KOPT-K1 (cell line): ENCODE results near the gene TMEM154.

Experiments
- H3K27ac ChIP-seq: fragments of 200-600 bp; sonication (generic); 2 replicates; pipeline ENCODE4 v1.5.1; 2016; ENCODE audit warnings: antibody characterized with exemption, mild to moderate bottlenecking, low read depth, low read length; ENCODE audit not compliant: poor library complexity, severe bottlenecking
- H3K36me3 ChIP-seq: fragments of 200-600 bp; sonication (generic); 2 replicates; pipeline ENCODE4 v1.5.1; 2017; ENCODE audit warnings: antibody characterized with exemption, mild to moderate bottlenecking, low read length, moderate library complexity; ENCODE audit not compliant: insufficient read depth
- H3K9me3 ChIP-seq: fragments of 200-600 bp; sonication (generic); 2 replicates; pipeline ENCODE4 v1.5.1; 2017; ENCODE audit warnings: antibody characterized with exemption, low read length, mild to moderate bottlenecking; ENCODE audit not compliant: insufficient read depth, poor library complexity, severe bottlenecking

TMEM154 gene

DNA sequence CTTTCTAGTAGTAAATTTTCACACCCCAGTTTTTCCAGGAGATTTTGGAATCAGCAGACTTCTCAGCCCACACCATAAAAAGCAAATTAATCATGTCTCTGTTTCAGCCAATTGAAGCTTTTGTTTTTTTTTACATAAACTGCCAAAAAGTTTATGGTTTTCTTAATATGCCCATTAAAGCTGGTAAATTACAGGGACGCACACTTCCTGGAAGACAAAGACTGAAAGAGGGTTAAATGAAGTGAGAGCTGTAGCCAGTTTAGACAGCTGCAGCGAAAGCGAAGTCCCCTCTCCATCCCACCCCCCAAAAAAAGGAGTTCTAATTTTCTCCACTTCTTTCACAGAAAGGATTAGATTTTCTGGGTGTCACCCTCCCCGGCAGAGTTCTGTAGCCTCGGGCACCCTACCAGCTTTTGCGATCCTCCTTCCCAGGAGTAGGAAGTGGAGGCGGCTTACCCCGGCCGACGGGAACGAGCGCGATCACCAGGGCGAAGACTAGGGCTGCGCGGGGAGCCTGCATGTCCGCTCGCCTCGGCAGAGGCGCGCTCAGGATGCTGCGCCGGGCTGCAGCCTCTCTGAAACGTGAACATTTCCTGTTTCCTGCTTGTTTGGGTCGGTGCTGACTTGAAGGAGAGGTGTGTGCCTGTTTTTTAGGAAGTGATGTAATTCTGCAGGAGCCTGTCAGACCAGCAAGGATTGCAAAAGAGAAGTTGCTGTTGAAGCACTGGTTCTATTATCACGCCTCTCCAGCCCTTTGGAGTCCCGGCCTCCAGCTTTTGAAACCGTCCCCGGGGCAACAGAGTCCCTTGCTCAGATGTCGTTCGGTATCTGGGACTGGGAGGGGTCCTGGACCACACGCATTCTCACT lies at the start of gene TMEM154:
Gene TMEM154 (minus strand): TSS at position 584 of the 868 bp plus-strand sequence. CDS start 64 bp downstream, at position 520.
- no peaks in the 10 kb centered on the region for H3K9me3 ChIP-seq
- H3K36me3 ChIP-seq, result no peaks in the 10 kb centered on the region
- peak within 1 kb of the TSS; percentile 58 for H3K27ac ChIP-seq

DNA sequence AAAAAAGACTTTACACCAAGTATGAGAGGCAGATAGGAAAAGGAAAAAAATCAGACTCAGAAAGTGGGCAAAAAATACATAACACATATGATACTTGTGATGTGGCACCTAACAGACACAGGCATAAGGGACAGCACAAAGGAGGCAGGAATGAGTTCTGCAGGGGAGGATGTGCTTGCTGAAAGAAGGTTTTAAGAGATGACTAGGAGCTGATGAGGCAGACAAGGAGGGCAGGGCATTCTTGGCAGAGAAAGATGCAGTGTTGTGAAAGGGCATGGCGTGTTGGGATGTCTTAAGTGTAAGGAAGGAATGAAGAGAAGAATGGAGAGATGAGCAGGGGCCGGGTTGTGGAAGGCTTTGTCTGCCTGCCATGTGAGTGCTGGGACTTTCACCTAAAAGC lies 49.7 kb upstream of the TMEM154 start:
- no peaks in the 10 kb centered on the region for H3K36me3 ChIP-seq
- H3K27ac ChIP-seq, result no peak overlapping the region
- peaks cover 6% of the 10 kb centered on the region for H3K9me3 ChIP-seq

GRCh38 chr4:152728343-152728742 lies 48.5 kb upstream of the TMEM154 start:
- no peak overlapping the region for H3K27ac ChIP-seq
- H3K9me3 ChIP-seq, result peaks cover 6% of the 10 kb centered on the region
- H3K36me3 ChIP-seq, result no peaks in the 10 kb centered on the region

DNA sequence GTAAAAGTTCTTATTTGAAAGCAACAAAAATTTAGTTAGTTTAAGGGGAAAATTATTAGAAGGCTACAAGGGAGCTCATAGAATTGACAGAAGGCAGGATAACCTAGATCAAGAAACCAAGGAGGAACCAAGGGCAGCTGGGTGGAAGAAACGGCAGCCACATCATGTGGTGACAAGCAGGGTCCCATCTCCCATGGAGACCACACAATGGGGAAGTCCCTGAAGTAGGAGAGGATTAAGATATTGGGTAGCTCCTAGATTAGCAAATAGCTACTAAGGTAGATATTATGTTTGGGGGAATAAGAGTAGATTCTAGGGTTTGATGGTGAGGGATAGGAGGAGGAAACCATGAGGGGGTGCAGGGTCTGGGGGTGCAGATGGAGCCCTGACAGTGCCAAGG lies 48.0 kb upstream of the TMEM154 start:
- Histone ChIP-seq H3K36me3 (no peaks in the 10 kb centered on the region), H3K9me3 (peaks cover 6% of the 10 kb centered on the region), H3K27ac (no peak overlapping the region)

- H3K9me3 ChIP-seq, result peaks cover 6% of the 10 kb centered on the region
- no peaks in the 10 kb centered on the region for H3K36me3 ChIP-seq
- no peak overlapping the region for H3K27ac ChIP-seq
These were observed 44.7 kb upstream of the TMEM154 start for GRCh38 chr4:152724494-152724893.

DNA sequence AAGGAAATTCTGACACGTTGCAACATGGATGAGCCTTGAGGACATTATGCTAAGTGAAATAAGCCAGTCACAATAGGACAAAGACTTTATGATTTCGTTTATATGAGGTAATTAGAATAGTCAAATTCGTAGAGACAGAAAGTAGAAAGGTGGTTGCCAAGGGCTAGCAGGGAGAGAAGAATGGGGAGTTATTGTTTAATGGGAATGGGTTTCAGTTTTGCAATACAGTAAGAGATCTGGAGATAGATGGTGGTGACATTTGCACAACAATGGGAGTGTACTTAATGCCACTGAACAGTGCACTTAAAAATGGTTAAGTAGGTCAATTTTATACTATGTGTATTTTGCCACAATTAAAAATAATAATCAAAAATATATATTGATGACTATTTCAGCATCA lies 43.4 kb upstream of the TMEM154 start:
- Histone ChIP-seq H3K36me3 (no peaks in the 10 kb centered on the region), H3K9me3 (peaks cover 6% of the 10 kb centered on the region), H3K27ac (no peak overlapping the region)

DNA sequence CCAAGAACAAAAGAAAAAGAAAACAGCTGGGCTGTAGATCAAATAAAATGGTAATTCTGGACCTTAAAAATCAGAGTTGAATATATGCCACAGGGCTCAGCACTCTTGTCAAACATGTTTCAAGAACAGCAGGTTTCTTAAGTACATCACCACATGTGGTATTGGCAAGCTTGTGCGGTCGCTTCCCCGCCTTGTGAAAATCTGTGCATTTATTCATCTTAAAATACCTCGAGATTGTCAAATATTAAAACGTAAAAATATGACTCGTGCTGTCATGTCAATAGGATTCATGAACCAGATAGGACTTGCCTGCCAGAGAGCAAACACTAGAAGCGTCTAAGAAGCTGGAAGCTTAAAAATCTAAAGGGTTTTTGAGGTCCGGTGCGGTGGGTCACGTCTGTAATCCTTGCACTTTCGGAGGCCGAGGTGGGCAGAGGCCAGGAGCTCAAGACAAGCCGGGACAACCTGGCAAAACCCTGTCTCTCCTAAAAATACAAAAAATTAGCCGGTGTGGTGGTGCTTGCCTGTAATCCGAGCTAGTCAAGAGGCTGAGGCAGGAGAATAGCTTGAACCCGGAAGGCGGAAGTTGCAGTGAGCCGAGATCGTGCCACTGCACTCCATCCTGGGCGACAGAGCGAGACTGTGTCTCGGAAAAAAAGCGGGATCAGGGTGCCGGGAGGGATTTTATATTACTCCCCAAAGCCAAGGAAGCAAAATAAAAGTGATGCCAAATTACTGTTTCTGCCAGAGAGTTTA lies 40.2 kb upstream of the TMEM154 start:
- peaks cover 9% of the 10 kb centered on the region for H3K9me3 ChIP-seq
- H3K36me3 ChIP-seq, result no peaks in the 10 kb centered on the region
- H3K27ac ChIP-seq, result no peak overlapping the region

- H3K9me3 ChIP-seq, result peaks cover 7% of the 10 kb centered on the region
- no peak overlapping the region for H3K27ac ChIP-seq
These were observed 39.5 kb upstream of the TMEM154 start for GRCh38 chr4:152719291-152719690.

GRCh38 chr4:152715076-152715475 lies 35.3 kb upstream of the TMEM154 start:
- H3K27ac ChIP-seq, result no peak overlapping the region
- H3K36me3 ChIP-seq, result no peaks in the 10 kb centered on the region

More at GRCh38 chr4:152719291-152719690, 39.5 kb upstream of the TMEM154 start:
- no peaks in the 10 kb centered on the region for H3K36me3 ChIP-seq

GRCh38 chr4:152713951-152714705 lies 34.3 kb upstream of the TMEM154 start:
- H3K36me3 ChIP-seq, result no peaks in the 10 kb centered on the region
- peaks cover 7% of the 10 kb centered on the region for H3K9me3 ChIP-seq
- no peak overlapping the region for H3K27ac ChIP-seq

More at GRCh38 chr4:152715076-152715475, 35.3 kb upstream of the TMEM154 start:
- peaks cover 7% of the 10 kb centered on the region for H3K9me3 ChIP-seq

DNA sequence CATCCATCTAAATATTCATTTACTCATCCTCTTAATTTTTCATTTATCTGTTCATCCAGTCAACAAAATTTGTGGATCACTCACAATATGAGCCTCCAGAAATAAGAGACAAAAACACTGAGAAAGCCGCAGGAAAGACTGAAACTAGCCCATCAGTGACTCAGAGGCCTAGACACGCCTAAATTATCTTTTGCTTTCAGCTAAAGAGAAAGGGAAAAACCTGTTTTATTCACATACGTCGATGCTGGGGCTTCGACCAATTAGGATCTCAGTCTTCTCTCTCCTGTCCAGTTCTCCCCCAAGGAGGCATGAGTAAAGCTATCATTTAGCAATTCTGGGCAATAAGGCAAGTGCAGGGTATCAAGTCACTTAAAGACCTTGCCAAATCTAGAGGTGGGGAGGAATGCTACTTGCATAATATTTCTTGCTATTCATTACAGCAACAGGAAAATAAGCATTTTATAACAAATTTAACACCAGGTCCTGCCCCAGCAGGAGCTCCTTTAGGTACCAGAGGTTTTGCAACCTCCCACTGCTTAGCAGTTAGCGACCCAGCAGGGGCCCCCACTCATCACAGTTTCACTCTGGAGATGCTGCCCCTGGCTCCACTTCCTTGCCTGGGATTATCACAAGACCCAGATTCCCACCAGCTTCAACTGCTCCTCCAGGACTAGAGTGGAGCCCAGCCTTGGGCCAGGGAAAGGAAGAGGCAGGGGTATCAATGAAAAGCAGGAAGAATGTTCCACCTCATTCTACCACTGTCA lies 30.1 kb upstream of the TMEM154 start:
- Histone ChIP-seq H3K9me3 (peaks cover 2% of the 10 kb centered on the region), H3K27ac (no peak overlapping the region), H3K36me3 (no peaks in the 10 kb centered on the region)

DNA sequence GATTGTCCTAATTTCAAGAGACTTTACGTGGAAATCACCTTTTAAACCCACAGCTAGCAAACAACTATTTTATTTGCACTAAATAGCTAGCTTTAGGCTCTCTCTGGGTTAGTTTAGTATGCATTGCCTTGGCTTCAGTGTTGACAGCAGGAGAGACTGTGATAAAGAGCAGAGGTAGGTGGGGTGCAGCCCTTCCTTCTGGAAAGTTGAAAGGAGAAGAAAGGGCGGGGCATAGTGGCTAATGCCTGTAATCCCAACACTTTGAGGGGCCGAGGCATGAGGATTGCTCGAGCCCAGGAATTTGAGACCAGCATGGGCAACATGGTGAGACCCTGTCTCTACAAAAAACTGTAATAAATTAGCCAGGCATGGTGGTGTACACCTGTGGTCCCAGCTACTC lies 29.0 kb upstream of the TMEM154 start:
- Histone ChIP-seq H3K9me3 (no peaks in the 10 kb centered on the region), H3K36me3 (no peaks in the 10 kb centered on the region), H3K27ac (no peak overlapping the region)

GRCh38 chr4:152708361-152708760 lies 28.6 kb upstream of the TMEM154 start:
- no peaks in the 10 kb centered on the region for H3K9me3 ChIP-seq
- no peak overlapping the region for H3K27ac ChIP-seq
- no peaks in the 10 kb centered on the region for H3K36me3 ChIP-seq

- H3K27ac ChIP-seq, result no peak overlapping the region
- H3K9me3 ChIP-seq, result no peaks in the 10 kb centered on the region
- H3K36me3 ChIP-seq, result no peaks in the 10 kb centered on the region
These were observed 27.8 kb upstream of the TMEM154 start for GRCh38 chr4:152707632-152708031.
